Natural killer cell treated with Interleukin-12 subunit alpha and Interleukin-12 subunit beta and Interleukin-15 and Interleukin-18, amount 100 ng/mL, for 72 hours (primary cell): ENCODE results near the gene IQCH. TPM values are rescaled to one million over a fixed set of nuclear protein-coding genes. Genes with fewer than 3 reads are reported as not detected.

Experiments used
- ATAC-seq, 2 donors: fragments of 150-1000 bp; cut with Tn5 transposase in 1 of 2; sonication (Bioruptor Pico), chemical (Tn5 transposase) in 1 of 2; 2 replicates each; pipeline ENCODE4 v1.10.0; 2021
- DNase-seq: peaks from one replicate; pipeline ENCODE4 v3.0.0; 2022; ENCODE audit warnings: low spot score
- H3K27ac Mint-ChIP-seq, 2 donors: 1 replicate in 1 of 2; 2 replicates in 1 of 2; pipeline ENCODE4 v1.8.0; 2022; ENCODE audit warnings: mixed read lengths in 2 of 2, mild to moderate bottlenecking in 1 of 2, moderate library complexity in 1 of 2
- H3K27me3 Mint-ChIP-seq, 2 donors: 1 replicate in 1 of 2; 2 replicates in 1 of 2; pipeline ENCODE4 v1.8.0; 2022; ENCODE audit warnings: mixed read lengths in 2 of 2
- H3K36me3 Mint-ChIP-seq: one replicate; pipeline ENCODE4 v1.8.0; 2022; ENCODE audit warnings: mixed read lengths
- H3K4me1 Mint-ChIP-seq, 2 donors: 1 replicate in 1 of 2; 2 replicates in 1 of 2; pipeline ENCODE4 v1.8.0; 2022; ENCODE audit warnings: low read depth in 2 of 2, mixed read lengths in 2 of 2, mild to moderate bottlenecking in 1 of 2
- H3K4me3 Mint-ChIP-seq: one replicate; pipeline ENCODE4 v1.8.0; 2022; ENCODE audit warnings: mixed read lengths
- H3K9me3 Mint-ChIP-seq: 2 replicates; pipeline ENCODE4 v1.8.0; 2022; ENCODE audit warnings: mixed read lengths
- total RNA-seq, 2 donors: library from RNA; stranded (reverse); gene quantifications; one replicate each; pipeline ENCODE4 v1.2.3, GENCODE V29; 2022

The IQCH gene
- total RNA-seq, 2 donors from 2014 or later, result 0.10 to 2.7 TPM

DNA sequence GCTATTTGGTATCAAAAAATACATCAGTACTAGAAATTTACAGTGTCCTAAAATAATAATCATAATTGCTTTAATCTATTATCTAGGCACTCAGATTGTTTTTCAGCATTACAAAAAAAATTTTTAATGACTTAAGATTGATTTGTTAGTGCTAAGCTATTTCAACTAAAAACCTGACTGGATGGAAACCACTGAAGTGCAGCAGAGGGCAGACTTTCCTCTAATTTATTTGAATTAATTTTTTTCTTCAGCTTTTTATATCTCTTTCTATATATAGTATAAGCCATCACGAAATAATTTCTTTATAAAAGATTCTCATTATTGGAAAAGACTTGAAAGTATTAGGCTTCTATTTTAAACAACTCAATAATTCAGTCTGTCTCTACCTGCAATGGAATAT, 131.4 kb downstream of the IQCH start:
- ATAC-seq (no peak), DNase-seq (no peak)
- H3K27me3 Mint-ChIP-seq, result peaks cover 16 to 18% of the 10 kb centered on the region in 2 donors
- no peak overlapping the region for H3K4me3 Mint-ChIP-seq
- no peaks in the 10 kb centered on the region for H3K9me3 Mint-ChIP-seq
- no peaks in the 10 kb centered on the region for H3K4me1 Mint-ChIP-seq
- no peak overlapping the region for H3K27ac Mint-ChIP-seq
- no peaks in the 10 kb centered on the region for H3K36me3 Mint-ChIP-seq

DNA sequence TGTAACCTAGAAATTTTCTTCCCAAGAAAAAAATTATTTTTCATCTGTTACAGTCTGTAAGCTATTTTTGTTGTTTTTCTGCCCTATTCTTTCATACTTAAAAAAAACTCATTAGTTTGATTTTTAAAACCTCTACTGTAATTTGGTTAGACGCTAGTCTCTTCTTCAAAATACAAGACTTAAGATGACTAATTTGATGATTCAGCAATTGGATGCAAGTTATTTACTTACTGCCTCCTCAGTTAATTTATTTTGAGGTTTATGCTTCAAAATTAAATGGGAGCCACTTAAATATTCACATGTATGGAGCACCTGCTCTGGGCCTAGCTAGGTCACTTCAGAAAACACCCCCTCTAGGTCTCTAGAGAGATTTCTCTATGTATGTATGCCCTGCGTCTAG, 132.4 kb downstream of the IQCH start:
- DNase-seq, result no peak
- H3K4me3 Mint-ChIP-seq, result no peak overlapping the region
- no peaks in the 10 kb centered on the region for H3K4me1 Mint-ChIP-seq
- ATAC-seq, result no peak
- H3K36me3 Mint-ChIP-seq, result no peaks in the 10 kb centered on the region
- no peak overlapping the region for H3K27ac Mint-ChIP-seq
- H3K27me3 Mint-ChIP-seq, result peaks cover 15 to 17% of the 10 kb centered on the region in 2 donors
- H3K9me3 Mint-ChIP-seq, result no peaks in the 10 kb centered on the region

DNA sequence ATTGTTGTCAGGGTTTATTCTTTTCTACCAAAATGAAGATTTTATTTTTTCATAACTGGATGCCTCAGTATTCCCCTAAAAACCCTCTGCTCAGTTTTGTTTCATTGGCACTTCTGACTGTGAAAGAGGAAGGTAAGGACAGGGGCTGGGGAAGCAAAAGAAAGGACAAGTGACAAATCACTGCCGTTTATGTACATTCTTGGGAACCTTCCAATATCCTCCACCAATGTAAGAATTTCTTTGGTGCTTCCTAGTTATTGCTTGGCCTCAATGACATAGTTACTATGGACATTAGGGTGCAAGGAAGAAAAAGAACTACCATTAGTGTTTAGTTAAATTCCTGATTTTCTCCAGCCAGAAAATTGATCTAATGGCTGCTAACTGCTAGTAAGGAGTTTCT, 135.4 kb downstream of the IQCH start:
- H3K27me3 Mint-ChIP-seq, result peaks cover 12 to 21% of the 10 kb centered on the region in 2 donors
- no peak for DNase-seq

GRCh38 chr15:67394873-67395639, 140.5 kb downstream of the IQCH start:
- Mint-ChIP-seq H3K36me3 (no peaks in the 10 kb centered on the region), H3K9me3 (no peaks in the 10 kb centered on the region)

More for the DNA sequence above, 135.4 kb downstream of the IQCH start:
- Mint-ChIP-seq H3K4me1 (no peaks in the 10 kb centered on the region), H3K4me3 (no peak overlapping the region), H3K36me3 (no peaks in the 10 kb centered on the region), H3K9me3 (no peaks in the 10 kb centered on the region), H3K27ac (no peak overlapping the region)
- ATAC-seq, result no peak

DNA sequence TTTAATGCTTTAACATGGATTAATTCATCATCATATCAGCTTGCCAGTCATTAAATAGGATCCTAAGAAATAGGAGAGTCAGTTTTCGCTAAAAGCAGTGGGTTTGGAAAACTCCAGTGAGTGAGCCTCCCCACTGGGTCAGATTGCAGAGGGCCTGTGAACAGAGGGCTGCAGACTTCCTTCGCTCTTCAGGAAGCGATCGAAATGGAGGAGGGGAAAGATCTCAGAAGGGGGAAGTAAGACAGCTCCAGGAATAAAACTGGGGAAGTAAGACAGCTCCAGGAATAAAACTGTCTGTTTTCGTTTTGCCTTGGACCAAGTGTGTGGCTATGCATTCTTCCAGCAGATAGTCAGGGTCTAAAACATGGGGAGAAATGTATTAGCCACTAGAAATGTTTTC, 141.5 kb downstream of the IQCH start:
- no peaks in the 10 kb centered on the region for H3K9me3 Mint-ChIP-seq
- no peak for ATAC-seq
- no peak for DNase-seq
- peaks cover 0 to 9% of the 10 kb centered on the region in 2 donors for H3K27me3 Mint-ChIP-seq
- no peaks in the 10 kb centered on the region for H3K36me3 Mint-ChIP-seq
- H3K4me1 Mint-ChIP-seq, result no peaks in the 10 kb centered on the region
- no peak overlapping the region for H3K27ac Mint-ChIP-seq
- H3K4me3 Mint-ChIP-seq, result no peak overlapping the region

More at GRCh38 chr15:67394873-67395639, 140.5 kb downstream of the IQCH start:
- Mint-ChIP-seq H3K4me1 (no peaks in the 10 kb centered on the region), H3K27ac (no peak overlapping the region), H3K27me3 (peaks cover 0 to 9% of the 10 kb centered on the region in 2 donors), H3K4me3 (no peak overlapping the region)
- ATAC-seq (no peak), DNase-seq (no peak)

GRCh38 chr15:67397139-67397538, 142.6 kb downstream of the IQCH start:
- H3K36me3 Mint-ChIP-seq, result no peaks in the 10 kb centered on the region
- H3K27ac Mint-ChIP-seq, result no peak overlapping the region
- DNase-seq, result no peak
- H3K27me3 Mint-ChIP-seq, result peaks cover 0 to 4% of the 10 kb centered on the region in 2 donors
- no peak for ATAC-seq
- no peak overlapping the region for H3K4me3 Mint-ChIP-seq
- no peaks in the 10 kb centered on the region for H3K4me1 Mint-ChIP-seq
- no peaks in the 10 kb centered on the region for H3K9me3 Mint-ChIP-seq

DNA sequence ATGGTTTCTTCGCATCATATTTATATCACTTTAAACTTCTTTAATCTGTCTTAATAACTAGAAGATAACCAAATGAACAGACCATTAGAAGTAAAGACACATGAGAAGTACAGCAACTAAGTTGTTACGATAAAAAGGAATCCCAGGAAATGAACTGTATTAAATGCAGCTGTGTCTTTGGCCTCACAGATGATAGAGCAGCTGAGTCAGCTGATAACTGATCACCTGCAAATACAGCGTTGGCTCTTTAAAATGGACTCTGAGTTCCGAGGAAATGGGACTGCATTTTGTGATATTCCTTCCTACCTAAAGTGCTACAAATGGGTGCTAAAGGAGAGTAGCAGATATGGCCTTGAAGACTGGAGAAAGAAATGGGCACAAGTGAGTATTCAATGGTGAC, 145.3 kb downstream of the IQCH start:
- Mint-ChIP-seq H3K4me1 (no peaks in the 10 kb centered on the region), H3K27me3 (peaks cover 0 to 5% of the 10 kb centered on the region in 2 donors), H3K4me3 (no peak overlapping the region), H3K36me3 (no peaks in the 10 kb centered on the region), H3K9me3 (no peaks in the 10 kb centered on the region), H3K27ac (no peak overlapping the region)
- DNase-seq, result no peak
- ATAC-seq, result no peak

DNA sequence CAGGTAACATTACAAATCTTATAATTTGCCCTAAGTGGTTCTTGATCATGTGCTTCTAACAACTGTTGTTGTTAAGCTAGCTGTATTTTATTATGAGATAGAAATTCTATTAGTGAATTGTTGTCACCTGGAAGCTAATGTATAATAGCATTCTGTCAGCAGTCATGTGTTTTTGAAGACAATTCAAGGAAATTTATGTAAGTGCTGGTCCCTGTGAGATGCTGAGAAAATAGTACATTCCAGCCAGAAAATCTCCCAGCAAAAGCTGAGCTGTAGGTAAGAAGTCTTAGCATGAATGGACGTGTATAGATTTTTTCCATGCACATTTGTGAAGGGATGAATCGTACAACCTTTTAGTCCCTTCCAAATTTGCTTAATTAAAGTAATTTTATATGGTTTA, 146.3 kb downstream of the IQCH start:
- Mint-ChIP-seq H3K9me3 (no peaks in the 10 kb centered on the region), H3K36me3 (no peaks in the 10 kb centered on the region), H3K27me3 (peaks cover 0 to 3% of the 10 kb centered on the region in 2 donors), H3K4me3 (no peak overlapping the region), H3K27ac (no peak overlapping the region), H3K4me1 (no peaks in the 10 kb centered on the region)
- DNase-seq (no peak), ATAC-seq (no peak)

GRCh38 chr15:67401336-67401735, 146.8 kb downstream of the IQCH start:
- ATAC-seq, result no peak

GRCh38 chr15:67403428-67404154, 149.0 kb downstream of the IQCH start:
- no peaks in the 10 kb centered on the region for H3K36me3 Mint-ChIP-seq
- H3K27ac Mint-ChIP-seq, result no peak overlapping the region
- H3K27me3 Mint-ChIP-seq, result peaks cover 0 to 3% of the 10 kb centered on the region in 2 donors
- DNase-seq (no peak), ATAC-seq (no peak)
- H3K4me3 Mint-ChIP-seq, result no peak overlapping the region
- no peaks in the 10 kb centered on the region for H3K4me1 Mint-ChIP-seq
- H3K9me3 Mint-ChIP-seq, result no peaks in the 10 kb centered on the region

More at GRCh38 chr15:67401336-67401735, 146.8 kb downstream of the IQCH start:
- Mint-ChIP-seq H3K27ac (no peak overlapping the region), H3K36me3 (no peaks in the 10 kb centered on the region), H3K4me1 (no peaks in the 10 kb centered on the region), H3K9me3 (no peaks in the 10 kb centered on the region), H3K27me3 (peaks cover 0 to 3% of the 10 kb centered on the region in 2 donors), H3K4me3 (no peak overlapping the region)
- no peak for DNase-seq

DNA sequence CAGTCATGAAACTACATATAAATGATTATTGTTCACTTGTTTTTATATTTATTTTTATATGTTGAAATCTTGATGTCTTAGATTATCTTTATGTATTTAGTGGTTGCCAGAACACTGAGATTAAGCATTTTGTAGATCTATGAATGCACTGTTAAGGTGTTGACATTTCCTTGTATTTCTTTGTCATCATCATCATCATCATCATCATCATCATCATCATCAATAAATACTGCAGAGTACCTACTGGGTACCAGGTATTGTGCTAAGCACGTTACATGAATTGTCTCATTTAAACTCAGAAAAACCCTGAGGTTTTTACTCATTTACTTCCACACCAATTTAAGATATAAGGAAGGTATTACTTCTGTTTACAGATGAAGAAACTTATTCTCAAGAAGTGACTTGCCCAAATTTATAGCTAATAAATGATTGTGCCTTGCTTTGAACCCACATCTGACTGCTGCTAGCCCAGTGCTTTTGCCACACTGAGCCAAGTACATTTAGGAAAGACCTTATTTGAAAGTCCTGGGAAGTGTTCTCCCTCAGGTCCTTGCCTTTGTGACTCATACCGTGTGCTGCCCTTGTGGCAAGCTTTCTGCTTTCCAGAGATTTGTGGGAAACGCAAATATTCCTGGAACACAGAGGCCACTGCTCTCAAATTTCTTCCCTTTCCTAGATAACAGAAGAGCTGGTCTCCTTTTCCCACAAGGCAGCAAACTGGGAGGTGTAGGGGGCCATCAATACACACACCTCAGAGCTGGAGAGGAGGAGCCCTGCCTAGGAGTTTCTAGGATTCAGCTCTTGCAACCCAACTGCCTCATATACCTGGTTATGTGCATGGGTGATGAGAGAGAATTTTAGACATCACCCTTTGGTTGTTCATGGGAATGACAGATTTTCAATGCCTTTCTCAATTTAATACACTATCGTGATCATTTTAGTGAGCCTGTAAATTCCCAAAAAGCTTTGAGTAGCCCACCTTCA, 150.9 kb downstream of the IQCH start:
- ATAC-seq (no peak), DNase-seq (no peak)
- H3K36me3 Mint-ChIP-seq, result no peaks in the 10 kb centered on the region
- peaks cover 0 to 3% of the 10 kb centered on the region in 2 donors for H3K27me3 Mint-ChIP-seq
- H3K27ac Mint-ChIP-seq, result no peak overlapping the region
- no peaks in the 10 kb centered on the region for H3K9me3 Mint-ChIP-seq
- H3K4me3 Mint-ChIP-seq, result no peak overlapping the region
- H3K4me1 Mint-ChIP-seq, result no peaks in the 10 kb centered on the region

DNA sequence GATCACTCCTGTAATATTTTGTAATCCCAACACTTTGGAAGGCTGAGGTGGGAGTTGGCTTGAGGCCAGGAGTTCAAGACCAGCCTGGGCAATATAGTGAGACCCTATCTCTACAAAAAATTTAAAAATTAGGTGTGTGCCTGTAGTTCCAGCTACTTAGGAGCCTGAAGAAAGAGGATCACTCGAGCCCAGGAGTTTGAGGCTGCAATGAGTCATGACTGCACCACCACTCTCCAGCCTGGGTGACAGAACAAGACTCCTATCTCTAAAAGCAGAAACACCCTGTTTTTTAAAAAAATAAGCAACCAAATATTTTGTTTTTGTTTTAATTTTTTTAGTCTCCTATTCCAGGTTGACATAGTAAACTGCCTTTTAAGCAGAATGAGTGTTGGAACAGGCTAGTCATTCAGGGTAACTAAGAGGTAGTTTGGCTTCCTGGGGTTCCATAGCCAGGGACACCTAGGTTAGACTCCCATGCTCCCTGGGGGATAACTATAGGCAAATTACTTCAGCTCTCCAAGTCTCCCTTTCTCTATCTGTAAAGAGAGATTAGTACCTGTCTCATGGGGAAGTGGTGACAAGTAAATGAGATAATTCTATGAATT, 151.8 kb downstream of the IQCH start:
- DNase-seq, result no peak
- no peak for ATAC-seq
- H3K9me3 Mint-ChIP-seq, result no peaks in the 10 kb centered on the region
- H3K27ac Mint-ChIP-seq, result no peak overlapping the region
- H3K4me3 Mint-ChIP-seq, result no peak overlapping the region
- peaks cover 0 to 3% of the 10 kb centered on the region in 2 donors for H3K27me3 Mint-ChIP-seq
- no peaks in the 10 kb centered on the region for H3K4me1 Mint-ChIP-seq
- H3K36me3 Mint-ChIP-seq, result no peaks in the 10 kb centered on the region

- no peak overlapping the region for H3K27ac Mint-ChIP-seq
- ATAC-seq (no peak), DNase-seq (no peak)
- no peaks in the 10 kb centered on the region for H3K4me1 Mint-ChIP-seq
- no peaks in the 10 kb centered on the region for H3K9me3 Mint-ChIP-seq
- peaks cover 0 to 3% of the 10 kb centered on the region in 2 donors for H3K27me3 Mint-ChIP-seq
- no peaks in the 10 kb centered on the region for H3K36me3 Mint-ChIP-seq
- no peak overlapping the region for H3K4me3 Mint-ChIP-seq
These were observed 153.2 kb downstream of the IQCH start for GRCh38 chr15:67407786-67408185.
